ENCODE measurements around the gene LRRFIP2.

- TF ChIP-seq EZH2 (IDR thresholded peaks at IDR 0.05; ENCODE audit: borderline replicate concordance, insufficient read depth, low read depth, low read length, poor library complexity, severe bottlenecking), result no peak
- TF ChIP-seq CTCF (IDR thresholded peaks at IDR 0.05), result no peak
Measured at GRCh38 chr3:37041546-37042195, 132.7 kb downstream of the LRRFIP2 start.

Measured in B cell (primary cell).